Esophagus muscularis mucosa (tissue), 3 donors: ENCODE data around the gene ATL2.

Source experiments
- POLR2A ChIP-seq: fragments of 450-650 bp; IDR thresholded peaks from one replicate; pipeline ENCODE4 v1.6.1; 2017; ENCODE audit warnings: antibody characterized with exemption, moderate library complexity, mild to moderate bottlenecking, low read depth
- POLR2AphosphoS5 ChIP-seq, 2 donors: sonication (generic); formaldehyde crosslinking; IDR thresholded peaks; one replicate each; pipeline ENCODE4 v1.6.1; 2017; ENCODE audit warnings: antibody characterized with exemption in 2 of 2
- TF ChIP-seq, protein P1 (sequence below), 3 experiments: fragments of 200-600 bp in 2 of 3; fragments of 450-650 bp in 1 of 3; sonication (generic) in 2 of 3; IDR thresholded peaks; one replicate each; pipeline ENCODE4 v1.5.1; 2017 to 2019; ENCODE audit warnings: antibody characterized with exemption in 3 of 3, mild to moderate bottlenecking in 2 of 3, moderate library complexity in 1 of 3

DNA sequence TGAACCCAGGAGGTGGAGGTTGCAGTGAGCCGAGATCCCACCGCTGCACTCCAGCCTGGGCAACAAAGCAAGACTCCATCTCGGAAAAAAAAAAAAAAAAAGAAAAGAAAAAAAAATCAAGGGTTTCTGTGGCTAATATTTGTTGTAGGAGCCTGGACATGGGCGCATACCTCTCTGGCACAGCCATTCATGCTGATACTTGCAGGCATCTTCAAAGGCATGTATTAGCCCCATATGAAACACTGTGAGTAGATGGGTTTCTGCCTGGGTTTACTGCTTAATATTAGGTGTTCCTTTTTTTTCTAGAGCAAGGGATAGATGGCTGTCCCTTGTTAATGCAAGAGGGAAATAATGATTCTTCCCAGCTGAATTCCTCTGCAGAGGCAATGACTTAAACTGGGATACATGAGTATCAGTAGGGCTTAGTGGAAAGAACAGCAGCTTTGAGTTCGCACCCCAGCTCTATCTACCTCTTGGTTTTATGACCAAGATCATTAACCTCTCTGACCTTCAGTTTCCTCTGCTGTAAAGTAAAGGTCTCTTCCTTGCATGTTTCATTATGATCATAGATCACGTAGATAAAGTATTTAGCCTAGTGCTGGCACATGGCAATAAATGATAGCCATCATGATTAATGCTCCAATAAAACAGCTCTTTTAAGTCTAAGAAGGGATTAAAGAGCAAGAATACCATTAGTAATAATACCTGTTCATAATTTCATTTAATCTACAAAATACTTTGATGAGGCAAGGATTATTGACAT is 4.5 kb upstream of the ATL2 start:
- TF ChIP-seq, protein P1, sequence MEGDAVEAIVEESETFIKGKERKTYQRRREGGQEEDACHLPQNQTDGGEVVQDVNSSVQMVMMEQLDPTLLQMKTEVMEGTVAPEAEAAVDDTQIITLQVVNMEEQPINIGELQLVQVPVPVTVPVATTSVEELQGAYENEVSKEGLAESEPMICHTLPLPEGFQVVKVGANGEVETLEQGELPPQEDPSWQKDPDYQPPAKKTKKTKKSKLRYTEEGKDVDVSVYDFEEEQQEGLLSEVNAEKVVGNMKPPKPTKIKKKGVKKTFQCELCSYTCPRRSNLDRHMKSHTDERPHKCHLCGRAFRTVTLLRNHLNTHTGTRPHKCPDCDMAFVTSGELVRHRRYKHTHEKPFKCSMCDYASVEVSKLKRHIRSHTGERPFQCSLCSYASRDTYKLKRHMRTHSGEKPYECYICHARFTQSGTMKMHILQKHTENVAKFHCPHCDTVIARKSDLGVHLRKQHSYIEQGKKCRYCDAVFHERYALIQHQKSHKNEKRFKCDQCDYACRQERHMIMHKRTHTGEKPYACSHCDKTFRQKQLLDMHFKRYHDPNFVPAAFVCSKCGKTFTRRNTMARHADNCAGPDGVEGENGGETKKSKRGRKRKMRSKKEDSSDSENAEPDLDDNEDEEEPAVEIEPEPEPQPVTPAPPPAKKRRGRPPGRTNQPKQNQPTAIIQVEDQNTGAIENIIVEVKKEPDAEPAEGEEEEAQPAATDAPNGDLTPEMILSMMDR (IDR thresholded peaks at IDR 0.05) = no peak
- no peak for TF ChIP-seq POLR2AphosphoS5 (IDR thresholded peaks at IDR 0.05)
- no peak for TF ChIP-seq POLR2A
